ENCODE results near the gene SRSF5. TPM values are rescaled to one million over a fixed set of nuclear protein-coding genes. Genes with fewer than 3 reads are reported as not detected.
A peak's percentile ranks its signal among the peaks of the same experiment; 100 is the strongest.

Gene SRSF5
- total and polyA plus RNA-seq, 2 donors from 2014 or later, result 207 to 340 TPM

- no peaks in the 10 kb centered on the region for H3K9me3 ChIP-seq (ENCODE audit: control insufficient read depth in 2 of 3, insufficient read depth in 1 of 3, low read length in 3 of 3)
- no peak for TF ChIP-seq CTCF (IDR thresholded peaks at IDR 0.05; ENCODE audit: borderline replicate concordance, extremely low read depth, insufficient read depth)
- H3K27me3 ChIP-seq (ENCODE audit: control insufficient read depth, insufficient read depth, low read length), result no peaks in the 10 kb centered on the region
- peak overlapping the region; percentile 95 to 99 (median 99) for H3K4me3 ChIP-seq (ENCODE audit: low read length in 3 of 3)
- H3K27ac ChIP-seq (ENCODE audit: low read depth in 2 of 2, low read length in 2 of 2), result peak overlapping the region; percentile 99 to 100
- peak overlapping the region; percentile 98 to 100 (median 100) for H3K9ac ChIP-seq (ENCODE audit: low read length in 3 of 3)
- peaks cover 25 to 46% (median 29%) of the 10 kb centered on the region in 3 donors for H3K36me3 ChIP-seq (ENCODE audit: control insufficient read depth in 2 of 3, insufficient read depth in 3 of 3, low read length in 3 of 3)
- DNase-seq (peak; percentile 95 to 98 (median 97)), FAIRE-seq (no peak)
- H3K4me1 ChIP-seq (ENCODE audit: control insufficient read depth in 2 of 3, insufficient read depth in 2 of 3, low read depth in 1 of 3, low read length in 3 of 3), result peaks cover 12 to 25% (median 13%) of the 10 kb centered on the region in 3 donors
- intact Hi-C loops (cut with DNase I), result no loop called here
These were observed 542 bp downstream of the SRSF5 start for GRCh38 chr14:69767369-69767999.

- DNase-seq, result no peak
- peaks cover 12 to 25% (median 13%) of the 10 kb centered on the region in 3 donors for H3K4me1 ChIP-seq (ENCODE audit: control insufficient read depth in 2 of 3, insufficient read depth in 2 of 3, low read depth in 1 of 3, low read length in 3 of 3)
- H3K27ac ChIP-seq (ENCODE audit: low read depth in 2 of 2, low read length in 2 of 2), result no peak overlapping the region
These were observed 1.9 kb downstream of the SRSF5 start for GRCh38 chr14:69768873-69769272.

GRCh38 chr14:69769623-69770022 is 2.7 kb downstream of the SRSF5 start:
- H3K27ac ChIP-seq (ENCODE audit: low read depth in 2 of 2, low read length in 2 of 2), result no peak overlapping the region
- no peaks in the 10 kb centered on the region for H3K27me3 ChIP-seq (ENCODE audit: control insufficient read depth, insufficient read depth, low read length)
- FAIRE-seq (no peak), DNase-seq (no peak)
- H3K9me3 ChIP-seq (ENCODE audit: control insufficient read depth in 2 of 3, insufficient read depth in 1 of 3, low read length in 3 of 3), result no peaks in the 10 kb centered on the region
- H3K4me3 ChIP-seq (ENCODE audit: low read length in 3 of 3), result peak overlapping the region in 2 of 3 donors; percentile 39 to 47
- no peak for TF ChIP-seq CTCF (IDR thresholded peaks at IDR 0.05; ENCODE audit: borderline replicate concordance, extremely low read depth, insufficient read depth)
- H3K4me1 ChIP-seq (ENCODE audit: control insufficient read depth in 2 of 3, insufficient read depth in 2 of 3, low read depth in 1 of 3, low read length in 3 of 3), result peaks cover 12 to 25% (median 13%) of the 10 kb centered on the region in 3 donors
- intact Hi-C loops (cut with DNase I), result no loop called here
- H3K9ac ChIP-seq (ENCODE audit: low read length in 3 of 3), result no peak overlapping the region
- H3K36me3 ChIP-seq (ENCODE audit: control insufficient read depth in 2 of 3, insufficient read depth in 3 of 3, low read length in 3 of 3), result peaks cover 28 to 56% (median 41%) of the 10 kb centered on the region in 3 donors

More at GRCh38 chr14:69768873-69769272, 1.9 kb downstream of the SRSF5 start:
- Histone ChIP-seq H3K9me3 (ENCODE audit: control insufficient read depth in 2 of 3, insufficient read depth in 1 of 3, low read length in 3 of 3) (no peaks in the 10 kb centered on the region), H3K4me3 (ENCODE audit: low read length in 3 of 3) (peak overlapping the region; percentile 45 to 99 (median 95)), H3K27me3 (ENCODE audit: control insufficient read depth, insufficient read depth, low read length) (no peaks in the 10 kb centered on the region), H3K36me3 (ENCODE audit: control insufficient read depth in 2 of 3, insufficient read depth in 3 of 3, low read length in 3 of 3) (peaks cover 28 to 56% (median 36%) of the 10 kb centered on the region in 3 donors), H3K9ac (ENCODE audit: low read length in 3 of 3) (peak overlapping the region in 2 of 3 donors; percentile 100)
- TF ChIP-seq CTCF (IDR thresholded peaks at IDR 0.05; ENCODE audit: borderline replicate concordance, extremely low read depth, insufficient read depth), result no peak
- intact Hi-C loops (cut with DNase I), result no loop called here
- FAIRE-seq, result no peak

Data from kidney (tissue), 14 donors.